HG03060 (cell line): ENCODE data around the gene METTL14.

Experiments used
- ATAC-seq: cut with Tn5 transposase; IDR thresholded peaks from one replicate; pipeline ENCODE4 v1.9.1; 2021; ENCODE audit warnings: low read depth, moderate number of reproducible peaks; ENCODE audit not compliant: unreplicated experiment

METTL14 gene

DNA sequence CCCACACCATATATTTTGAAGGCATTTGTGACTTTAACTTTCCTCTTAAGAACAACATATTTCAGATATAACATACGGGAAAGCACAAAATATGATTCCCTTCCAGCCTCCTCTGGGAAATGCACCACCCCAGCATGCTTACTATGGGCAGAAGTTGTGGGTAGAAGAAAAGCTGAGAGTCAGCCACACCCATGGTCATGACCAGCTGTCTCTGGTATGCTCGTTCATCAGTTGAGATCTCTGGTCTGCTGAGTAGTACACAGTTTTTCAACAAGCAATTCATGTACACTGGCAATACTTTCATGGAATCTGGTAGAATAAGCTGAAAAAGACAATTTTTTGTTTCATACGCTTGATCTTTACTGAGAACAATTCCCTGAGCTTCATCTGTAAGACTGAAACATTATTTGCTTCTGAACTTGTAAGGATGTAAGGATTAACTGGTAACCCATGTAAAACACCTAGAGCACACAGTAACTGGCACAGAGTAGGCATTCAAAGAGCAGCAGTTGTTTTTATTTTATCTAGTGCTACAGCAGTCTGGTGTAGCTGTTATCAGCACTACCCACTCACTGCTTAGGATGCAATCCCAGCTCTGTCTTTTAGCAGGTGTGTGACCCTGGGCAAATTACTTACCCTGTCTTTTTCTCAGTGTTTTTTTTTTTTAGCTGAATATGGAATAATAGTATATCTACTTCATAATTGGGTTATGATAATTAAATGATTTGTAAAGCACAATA, 47.6 kb downstream of the METTL14 start:
- no peak for ATAC-seq

DNA sequence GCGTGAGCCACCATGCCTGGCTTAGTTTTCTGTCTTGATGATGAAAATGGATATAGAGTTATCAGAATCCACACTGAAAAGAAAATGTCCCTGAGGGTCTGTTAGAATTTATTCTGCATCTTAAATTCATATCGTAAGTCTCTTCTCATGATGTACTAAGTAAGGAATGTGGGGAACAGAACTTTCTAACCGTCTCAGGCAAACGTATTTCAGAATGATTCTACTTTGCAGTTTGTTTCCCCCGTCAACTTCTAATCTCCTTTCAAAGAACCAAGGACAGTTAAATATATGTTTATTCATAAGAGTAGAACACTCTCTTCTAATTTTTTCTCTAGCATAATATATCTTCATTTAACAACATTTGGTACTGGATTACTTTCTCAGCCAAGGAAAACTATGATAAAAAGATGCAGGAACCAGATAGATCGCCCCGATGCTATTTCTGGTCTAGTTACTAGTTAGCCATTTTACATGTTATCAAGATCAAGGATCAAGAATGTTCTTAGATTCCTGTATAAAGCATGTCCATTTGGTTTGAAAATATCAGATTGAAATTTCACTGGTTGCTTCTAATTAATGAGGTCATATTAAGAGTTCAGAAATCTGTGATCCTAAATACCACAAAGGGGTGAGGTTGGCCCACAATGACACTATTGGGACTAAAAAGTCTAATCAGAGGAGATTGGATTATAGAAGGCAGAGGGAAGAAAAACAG, 49.5 kb downstream of the METTL14 start:
- ATAC-seq, result no peak

DNA sequence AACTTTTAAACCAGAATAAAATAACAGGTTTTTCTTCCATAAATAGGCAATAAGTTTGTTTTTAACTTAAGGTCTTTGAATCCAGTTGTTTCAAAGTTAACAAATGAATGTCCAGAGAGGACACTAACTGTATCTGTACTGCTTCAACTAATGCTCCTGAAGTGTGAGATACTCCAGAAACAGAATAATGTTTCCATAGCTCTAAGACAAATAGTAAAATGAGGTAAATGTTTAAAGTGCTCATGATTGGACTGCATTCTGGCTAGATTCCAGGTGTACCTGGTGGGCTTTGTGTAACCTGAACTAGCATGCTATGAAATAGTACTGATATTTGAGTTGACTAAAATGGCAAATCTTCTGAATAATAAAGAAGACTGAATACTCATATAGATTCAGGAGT, 51.7 kb downstream of the METTL14 start:
- no peak for ATAC-seq

DNA sequence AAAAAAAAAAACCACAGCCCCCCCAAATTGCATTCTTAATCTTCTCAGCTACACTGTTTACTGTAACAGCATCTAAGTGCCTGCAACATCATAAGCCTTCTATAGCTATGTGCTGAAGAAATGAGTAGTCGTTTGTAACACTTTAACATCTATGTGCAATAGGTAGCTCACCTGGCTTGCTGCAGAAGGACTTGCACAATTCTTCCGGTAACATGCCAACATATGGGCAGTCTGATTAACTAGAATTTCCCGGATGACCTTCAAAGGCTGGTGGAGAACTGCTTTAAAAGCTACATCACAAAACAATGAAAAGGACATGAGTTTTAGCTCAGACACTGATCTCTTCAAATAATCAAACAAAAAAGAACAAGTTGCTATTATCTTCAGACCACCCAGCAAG, 52.9 kb downstream of the METTL14 start:
- no peak for ATAC-seq

DNA sequence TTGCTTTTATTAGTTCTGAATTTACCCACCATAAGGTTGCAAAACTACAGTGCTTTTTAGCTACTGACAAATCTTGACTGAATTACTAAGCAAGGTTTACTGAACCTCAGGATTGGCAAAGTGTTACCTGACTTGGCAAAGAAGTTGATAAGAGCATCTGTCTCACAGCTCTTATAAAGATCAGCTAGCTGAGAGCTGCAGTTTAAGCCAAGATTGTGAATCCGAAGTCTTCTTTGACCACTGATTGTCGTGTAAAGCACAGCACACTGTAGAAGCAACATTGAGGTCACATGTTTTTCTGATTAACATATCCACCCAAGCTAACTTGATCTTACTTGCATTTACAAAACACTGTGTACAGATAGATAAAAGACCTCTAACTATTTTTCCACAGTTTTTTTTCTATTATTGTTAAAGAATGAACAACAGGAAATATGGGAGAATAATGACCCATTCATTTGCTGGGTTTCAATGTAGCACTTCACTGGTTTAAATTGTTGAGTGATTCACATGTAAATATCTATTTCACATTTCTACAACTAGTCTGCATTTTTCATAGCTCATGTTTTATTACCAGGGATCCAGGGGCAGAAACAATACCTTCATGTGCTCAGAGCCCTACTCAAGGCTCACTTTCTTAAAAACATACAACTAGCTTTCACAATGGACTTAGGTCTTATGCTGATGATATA, 54.0 kb downstream of the METTL14 start:
- ATAC-seq, result no peak

DNA sequence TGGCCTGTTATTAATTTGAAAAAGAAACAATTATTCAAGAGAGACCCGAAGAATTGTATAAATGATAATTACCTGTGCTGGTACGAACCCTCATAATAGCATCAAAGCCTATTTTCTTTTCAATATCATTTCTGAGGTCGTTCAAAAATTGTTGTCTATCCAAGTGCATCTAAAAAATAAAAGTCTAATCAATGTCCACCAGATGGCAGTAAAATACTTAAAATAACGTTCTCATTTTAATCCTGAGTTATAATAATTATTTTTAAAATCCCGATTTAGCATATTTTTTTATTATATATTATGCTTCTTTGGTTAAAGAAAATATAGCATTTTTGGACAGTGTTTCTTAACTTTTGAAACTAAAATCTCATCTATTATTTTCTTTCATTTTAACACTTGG, 55.7 kb downstream of the METTL14 start:
- ATAC-seq, result no peak

DNA sequence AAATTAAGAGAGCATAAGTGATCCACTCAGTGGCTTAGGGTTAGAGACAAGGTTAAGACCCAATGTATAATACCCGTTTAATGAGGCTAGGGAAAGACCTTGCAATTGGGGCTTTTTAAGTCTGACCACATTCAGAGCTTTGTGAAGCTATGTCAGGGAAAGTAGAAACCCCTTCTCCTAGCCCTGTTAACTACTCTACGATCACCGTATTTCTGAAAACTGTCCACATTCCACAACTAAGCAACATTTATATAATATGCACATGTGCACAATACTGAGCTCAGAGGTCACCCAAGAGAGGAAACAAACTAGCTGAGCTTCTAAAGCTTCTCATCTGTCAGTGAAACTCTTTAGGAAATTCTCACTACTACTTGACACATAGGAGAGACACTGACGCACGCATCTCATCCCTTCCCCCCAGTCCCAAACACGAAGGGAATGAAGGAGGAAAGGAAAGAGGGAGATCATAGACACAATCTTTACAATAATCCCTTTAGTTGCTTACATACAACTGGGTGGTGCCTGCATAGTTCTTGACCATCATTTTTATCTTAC, 56.2 kb downstream of the METTL14 start:
- no peak for ATAC-seq

DNA sequence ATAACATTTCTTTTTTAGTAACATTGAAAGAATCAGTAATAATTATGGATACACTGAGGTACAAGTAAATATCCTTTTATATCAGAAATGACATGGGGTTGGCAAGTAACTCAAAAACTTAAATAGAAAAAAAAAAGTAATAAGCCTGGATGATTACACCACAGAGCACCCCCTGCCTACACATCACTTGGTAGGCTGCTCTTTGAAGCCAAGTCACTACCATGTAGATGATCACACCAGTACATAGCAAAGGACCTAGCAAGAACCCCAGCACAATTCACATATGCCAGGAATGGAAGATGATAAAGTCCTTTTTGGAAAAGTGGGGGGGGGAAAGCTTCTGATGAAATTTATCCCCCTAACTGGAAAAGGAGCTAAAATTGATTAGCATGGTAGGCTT, 56.9 kb downstream of the METTL14 start:
- ATAC-seq, result no peak

DNA sequence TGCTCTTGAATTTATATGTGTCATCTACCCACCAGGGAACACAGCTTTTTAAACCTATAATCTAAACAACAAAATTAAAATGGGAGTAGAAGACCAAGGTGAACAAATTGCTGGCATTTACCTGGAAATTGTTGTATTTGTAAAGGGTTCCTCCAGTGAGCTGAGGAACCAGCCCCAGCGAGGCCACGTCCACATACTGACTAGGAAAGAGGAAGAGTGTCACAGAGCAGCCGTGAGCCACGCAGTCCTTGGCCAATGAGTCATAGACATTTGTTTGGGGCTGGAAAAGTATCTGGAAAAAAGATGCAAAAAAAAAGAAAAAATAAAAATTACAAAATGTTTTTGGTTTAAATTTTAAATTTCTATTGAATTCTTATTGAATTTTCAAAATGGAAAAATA, 58.7 kb downstream of the METTL14 start:
- ATAC-seq, result no peak

DNA sequence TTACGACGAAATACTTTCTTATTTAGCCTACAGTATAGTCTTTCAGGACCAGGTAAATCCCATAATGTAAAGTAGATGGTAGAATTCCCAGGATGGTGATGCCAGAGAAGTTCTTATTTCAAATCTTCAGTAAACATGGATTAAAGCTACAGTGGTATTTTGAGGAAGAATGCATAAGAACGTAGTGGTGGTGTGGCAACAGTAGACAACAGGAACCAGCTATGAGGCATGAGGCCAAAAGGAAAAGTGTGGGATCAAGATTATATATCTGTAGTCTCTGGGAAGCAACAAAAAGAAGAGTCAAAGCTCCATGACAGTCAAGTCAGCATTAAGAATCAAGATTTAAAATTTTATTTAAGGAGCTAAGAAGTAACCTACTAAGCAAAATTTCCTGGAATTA, 60.2 kb downstream of the METTL14 start:
- no peak for ATAC-seq

DNA sequence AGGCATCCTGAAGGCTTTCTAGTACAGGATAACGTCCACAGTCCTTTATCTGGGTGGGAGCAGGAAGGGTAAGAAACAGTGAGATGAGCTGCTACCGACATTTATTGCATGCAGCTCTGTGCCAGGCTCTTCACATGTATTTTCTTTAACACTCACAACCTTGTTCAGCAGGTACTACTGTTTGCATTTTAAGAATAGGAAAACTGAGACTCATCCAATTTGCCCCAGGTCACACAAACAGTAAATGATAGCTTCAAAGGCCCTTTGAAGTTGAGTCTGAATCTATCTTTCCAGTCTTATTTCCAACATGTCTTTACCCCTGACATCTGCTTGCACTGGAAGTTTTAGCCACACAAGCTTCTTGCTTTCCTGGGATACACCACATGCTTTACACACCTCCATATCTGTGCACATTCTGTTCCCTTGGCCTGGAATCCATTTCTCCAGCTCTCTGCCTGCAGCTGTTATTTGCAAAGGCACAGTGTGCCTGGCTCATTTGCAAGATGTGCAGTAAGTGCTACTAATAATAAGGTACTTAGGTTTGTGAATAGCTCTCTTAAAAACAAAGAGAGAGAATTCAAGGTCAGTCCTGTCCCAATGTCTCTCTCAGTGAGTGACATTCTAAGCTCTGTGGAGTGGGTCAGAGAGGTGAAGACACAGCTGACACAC, 61.2 kb downstream of the METTL14 start:
- ATAC-seq, result no peak

DNA sequence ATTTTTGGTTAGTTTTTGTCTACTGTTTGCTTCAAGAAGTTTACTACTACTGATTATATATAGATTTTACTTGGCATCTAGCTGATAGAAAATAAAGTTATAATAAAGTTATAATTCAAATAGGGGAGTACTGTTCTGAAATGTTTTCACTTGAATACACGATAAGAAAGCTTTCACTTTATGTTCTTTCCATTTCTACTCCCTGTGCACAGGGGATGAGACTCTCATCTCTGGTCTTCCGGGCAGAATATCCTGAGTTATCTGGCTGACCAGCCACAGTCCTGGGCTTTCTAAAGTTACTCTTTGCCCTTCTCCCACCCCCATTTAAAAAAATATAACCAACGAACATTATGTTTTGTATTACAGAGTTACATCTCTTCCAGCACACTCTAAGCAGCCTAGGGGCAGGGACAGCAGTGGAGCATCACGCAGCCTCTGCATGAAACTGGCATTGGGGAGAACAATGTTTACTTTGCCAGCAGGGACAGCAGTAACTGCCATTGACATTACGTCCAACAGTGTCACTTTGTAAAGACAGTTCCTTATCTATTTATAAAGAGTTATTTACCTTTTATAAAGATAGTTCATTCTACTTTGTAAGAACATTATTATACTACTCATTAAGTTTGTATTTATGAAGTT, 64.3 kb downstream of the METTL14 start:
- no peak for ATAC-seq

DNA sequence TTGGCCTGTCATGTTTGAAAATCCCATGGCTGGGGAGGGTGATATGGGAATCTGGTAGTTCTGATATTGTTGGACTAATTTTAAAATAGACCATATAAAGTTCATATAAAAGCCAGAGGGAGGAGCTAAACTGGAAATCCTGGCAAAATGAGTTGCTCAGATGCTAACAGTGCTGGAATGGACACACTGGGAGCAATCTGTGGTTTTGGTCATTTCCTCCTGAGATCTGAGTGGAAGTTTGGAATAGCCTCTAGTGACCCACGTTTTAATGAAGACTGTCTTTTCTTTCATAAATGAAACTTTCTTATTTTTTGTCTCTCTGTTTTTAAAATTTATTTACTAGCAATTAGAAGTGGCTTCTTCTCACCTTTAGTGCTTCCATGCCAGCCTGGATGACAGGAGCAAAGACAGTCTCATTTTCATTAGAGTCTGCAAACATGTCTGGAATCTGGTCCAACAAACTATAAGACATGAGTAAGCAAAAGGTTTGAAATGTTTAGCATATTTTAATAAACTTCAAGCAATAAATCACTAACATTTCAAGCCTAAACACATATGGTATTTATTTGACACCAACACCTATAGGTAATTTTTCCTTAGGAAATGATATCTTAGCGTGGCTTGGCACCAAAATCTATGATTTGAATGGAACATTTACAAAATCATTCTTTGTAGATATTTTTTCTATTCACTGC, 66.6 kb downstream of the METTL14 start:
- no peak for ATAC-seq

DNA sequence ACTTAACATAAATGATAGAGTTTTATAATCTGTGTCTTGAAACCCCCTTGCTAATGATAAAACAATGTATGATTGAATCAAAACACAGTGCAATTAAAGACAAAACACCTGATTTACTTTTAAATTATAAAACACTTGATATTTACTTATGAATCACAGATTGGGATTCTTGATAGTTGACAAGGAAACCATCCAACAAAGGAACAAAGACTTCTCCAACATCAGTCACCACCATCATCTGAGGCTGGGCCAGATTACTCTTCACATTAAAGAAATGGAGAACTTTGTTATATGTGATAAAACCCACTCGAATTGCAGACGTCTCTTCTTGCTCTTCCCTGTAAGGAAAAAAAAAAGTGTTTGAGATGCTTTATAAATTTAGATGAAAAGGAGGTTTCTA, 67.4 kb downstream of the METTL14 start:
- no peak for ATAC-seq

DNA sequence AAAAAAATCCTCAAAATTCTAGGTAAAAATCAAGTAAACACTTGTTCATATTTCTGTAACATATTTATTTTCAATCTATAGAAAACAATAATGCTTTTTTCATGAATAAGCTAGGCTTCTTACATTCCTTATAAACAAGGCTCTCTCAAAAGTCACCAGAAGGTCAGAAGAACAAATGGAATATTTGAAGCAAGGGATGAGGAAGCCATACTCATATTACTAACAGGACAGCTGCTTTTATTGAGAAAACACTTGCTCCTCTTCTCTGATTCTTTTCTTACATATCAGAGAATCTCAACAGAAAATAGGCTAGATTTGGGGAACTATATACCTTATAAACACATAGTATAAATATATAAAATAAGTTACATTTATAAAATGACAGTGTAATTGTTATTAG, 67.9 kb downstream of the METTL14 start:
- no peak for ATAC-seq

DNA sequence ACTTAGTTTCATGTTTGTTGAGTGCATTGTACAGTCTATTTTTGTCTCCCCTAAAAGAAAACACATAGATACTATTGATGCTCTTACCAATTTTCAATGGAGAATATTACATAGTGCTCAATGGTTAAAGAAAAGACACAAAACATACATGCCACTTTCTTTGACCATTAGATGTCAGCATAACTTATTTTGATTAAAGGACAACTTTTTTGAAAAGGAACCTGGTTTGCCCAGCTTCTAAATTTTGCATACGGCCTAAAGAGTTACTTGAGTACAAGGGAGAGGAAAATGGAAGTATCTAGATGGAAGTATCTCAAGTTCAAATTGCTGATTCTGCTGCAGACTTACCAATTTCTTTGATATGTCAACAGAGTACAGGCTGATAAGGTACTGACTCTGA, 68.5 kb downstream of the METTL14 start:
- no peak for ATAC-seq

DNA sequence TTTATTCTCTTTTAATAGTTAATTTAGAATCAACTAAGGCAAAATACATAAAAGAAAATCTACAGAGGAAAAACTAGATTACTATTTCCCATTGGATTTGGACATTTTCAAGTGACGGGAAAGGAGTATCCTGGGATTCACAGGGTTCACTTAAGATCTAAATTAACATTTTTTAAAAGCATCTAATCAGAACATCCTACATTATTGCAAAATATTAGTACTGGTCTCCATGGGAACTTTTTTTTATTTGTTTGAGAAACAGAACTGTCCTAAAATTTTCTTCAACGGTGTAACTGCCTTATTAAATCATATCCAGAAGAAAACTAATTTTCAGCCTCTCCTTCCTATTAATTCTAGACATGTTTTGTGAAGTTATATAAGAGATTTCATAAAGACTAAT, 69.7 kb downstream of the METTL14 start:
- ATAC-seq, result no peak

DNA sequence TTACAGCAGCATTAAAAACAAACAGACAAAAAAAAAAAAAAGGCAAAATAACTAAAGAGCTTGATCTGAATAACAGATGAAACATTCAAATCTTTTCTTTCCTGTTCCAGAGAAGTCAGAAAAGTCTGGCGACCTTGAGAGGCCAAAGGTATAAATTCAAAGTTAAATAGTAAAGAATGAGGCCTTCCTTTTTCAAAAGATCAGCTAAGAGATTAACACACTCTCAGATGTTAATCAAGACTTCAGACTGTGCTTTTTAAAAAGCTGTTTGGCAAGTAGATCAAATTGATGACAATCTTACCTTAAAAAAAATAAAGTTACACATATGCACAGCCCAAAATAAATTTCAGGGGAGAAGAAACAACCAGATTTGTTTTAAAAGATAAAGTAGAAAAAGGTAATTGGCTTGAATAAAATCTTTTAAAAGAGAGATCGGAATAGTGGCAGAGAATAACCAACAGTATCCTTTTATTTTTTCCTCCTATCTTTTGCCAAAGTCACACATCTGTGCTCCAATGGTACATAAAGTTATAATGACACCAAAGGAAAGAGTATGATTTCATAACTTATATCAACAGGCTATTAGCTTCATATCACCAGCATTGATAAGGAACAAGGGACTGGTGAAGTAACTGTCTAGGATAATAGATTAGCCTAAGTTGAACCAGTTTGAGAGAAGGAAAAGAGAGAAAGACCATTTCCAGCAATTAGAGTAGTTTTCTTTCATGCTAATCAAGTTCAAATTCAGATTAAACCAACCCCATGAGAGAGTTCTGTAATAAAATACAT, 70.4 kb downstream of the METTL14 start:
- ATAC-seq, result no peak

DNA sequence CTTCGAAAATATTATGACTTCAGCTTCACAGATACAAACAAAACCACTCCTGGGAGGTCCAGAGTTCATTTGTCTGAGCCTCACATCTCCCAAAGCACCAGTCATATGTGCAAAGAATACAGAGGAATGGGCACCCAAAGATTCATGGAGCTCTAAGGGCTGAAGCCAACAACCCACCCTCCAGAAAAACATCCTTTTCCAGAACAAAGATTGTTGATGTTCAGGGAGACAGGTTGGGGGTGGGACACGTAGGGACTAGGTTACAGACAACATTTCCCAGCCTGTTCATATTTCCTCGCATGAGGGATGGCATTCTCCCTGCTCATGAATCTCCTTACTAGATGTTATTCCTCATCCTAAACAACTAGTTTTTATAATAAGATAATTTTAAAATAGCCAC, 71.2 kb downstream of the METTL14 start:
- ATAC-seq, result no peak
